Endometrium (tissue), 2 donors: Measurements from ENCODE around the gene CUL1.

Experiments
- FAIRE-seq: peaks from 2 replicates; lab custom pipeline; 2012; peaks lifted over from hg19 to GRCh38; lab: Jason Lieb, UNC
- donor health status: control.
- donor health status: control.

Gene CUL1

DNA sequence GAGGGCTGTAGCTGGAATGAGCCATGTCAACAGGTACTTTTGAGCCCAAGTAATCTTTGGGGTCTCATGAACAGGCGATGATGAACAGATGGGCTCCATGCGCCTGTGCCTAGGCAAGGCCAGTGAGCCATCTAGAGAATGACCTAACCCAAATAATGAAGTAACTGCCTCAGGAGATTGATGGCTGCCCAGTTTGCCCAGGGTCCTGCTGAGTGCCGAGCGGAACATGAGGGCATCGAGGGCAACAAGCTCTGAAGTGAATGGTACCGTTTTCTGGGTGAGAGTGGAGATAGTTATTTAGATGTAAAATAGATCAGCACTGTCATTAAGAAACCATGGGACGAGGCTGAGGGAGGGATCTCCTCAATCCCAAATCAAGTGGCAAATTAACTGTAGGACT lies 107.5 kb downstream of the CUL1 start:
- FAIRE-seq: no peak

DNA sequence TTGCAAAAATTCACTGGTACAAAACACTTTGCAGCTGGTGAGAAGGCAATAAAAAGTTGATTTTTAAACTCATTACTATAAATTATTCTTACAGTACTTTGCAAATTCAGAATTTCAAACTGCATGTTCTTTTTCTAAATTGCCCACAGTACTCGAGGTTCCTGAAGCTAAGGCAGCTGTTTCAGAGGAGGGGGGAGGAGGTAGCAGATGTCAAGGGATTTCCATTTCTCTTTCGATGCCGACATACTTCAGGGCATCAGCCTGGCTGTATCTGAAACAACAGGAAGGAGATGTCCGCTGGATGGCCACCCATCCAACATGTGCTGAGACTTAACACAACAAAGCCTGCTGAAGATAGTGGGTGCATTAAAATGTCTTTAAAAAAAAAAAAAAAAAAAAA lies 108.7 kb downstream of the CUL1 start:
- no peak for FAIRE-seq

DNA sequence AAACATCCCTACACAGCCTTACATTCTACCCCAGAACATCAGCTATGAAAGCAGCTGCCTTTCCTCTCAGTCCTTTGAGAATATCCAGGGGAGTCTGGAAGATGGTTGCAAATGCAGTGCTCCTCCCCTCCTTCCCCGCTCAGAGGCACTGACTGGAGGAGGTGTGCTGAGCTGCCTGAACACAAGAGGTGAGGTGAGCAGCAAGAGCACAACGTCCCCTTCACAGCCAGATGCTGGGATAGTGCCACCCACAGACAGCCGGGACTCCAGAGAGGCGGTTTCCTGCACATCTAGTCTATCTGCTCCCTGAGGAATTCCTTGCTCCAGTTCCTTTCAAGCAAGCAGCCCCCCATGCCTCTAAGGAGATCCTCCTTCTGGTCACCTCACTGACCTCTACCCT lies 111.2 kb downstream of the CUL1 start:
- FAIRE-seq: no peak

DNA sequence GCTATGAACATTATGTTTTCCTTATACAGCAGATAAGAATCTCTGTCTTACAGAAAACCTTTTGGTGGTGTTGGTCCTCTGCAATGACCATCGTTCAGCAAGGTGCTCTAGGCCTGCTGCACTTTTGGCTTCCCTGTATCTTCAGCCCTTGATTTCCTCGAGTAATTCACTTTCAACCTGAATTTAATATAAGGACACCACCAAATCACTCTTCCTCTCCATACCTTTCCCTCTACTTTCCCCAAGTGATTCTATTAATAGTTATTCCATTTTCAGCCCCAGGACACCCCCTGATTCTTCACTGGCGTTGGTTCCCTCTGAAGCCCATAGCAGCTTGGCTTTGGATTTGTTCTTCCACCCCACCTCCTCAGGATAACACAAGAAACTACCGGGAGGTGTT lies 113.2 kb downstream of the CUL1 start:
- no peak for FAIRE-seq

DNA sequence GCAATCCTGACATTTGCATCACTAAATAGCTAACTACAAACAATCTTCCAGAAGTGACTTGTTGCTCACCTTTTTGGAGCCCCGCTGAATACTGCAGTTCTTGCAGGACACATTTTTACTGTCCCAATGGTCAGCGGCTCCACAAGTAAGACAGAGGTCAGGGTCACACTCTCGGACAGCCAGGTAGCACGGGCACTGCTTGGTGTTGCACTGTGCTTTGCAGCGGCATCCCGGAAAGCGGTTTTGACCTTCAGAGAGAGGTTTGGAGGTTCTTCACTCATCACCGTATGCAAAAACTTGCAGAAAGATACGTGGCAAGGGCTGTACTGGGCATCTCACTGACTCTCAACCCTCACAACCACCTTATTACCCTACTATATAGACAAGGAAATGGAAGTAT lies 115.2 kb downstream of the CUL1 start:
- FAIRE-seq: no peak

DNA sequence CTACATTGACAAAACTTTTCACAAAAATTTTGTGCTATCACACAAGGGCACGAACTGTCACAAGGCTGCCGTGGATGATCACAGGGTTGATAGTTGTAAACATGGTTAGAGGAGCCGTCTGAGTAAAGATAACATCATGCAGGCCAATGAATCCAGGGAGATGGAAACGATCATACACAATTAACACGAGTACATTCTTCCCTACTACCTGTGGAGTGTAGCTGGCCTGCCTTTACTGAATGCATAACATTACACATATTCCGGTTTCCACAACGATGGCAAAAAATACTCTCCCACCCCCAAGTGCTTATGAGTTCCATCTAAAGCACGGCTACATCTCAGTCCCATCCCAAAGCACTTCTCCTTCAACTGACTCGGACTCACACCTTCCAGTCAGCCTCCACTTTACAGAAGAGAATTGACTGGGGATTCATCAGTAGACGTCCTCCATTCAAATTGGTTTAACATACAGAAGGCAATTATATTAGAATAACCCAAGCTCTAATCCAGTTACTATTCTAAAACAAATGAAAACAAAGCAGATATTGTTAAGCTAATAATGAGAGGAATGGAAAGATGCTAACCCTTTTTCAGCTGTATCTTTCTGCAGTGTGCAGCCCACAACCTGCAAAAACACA lies 116.3 kb downstream of the CUL1 start:
- FAIRE-seq: no peak

DNA sequence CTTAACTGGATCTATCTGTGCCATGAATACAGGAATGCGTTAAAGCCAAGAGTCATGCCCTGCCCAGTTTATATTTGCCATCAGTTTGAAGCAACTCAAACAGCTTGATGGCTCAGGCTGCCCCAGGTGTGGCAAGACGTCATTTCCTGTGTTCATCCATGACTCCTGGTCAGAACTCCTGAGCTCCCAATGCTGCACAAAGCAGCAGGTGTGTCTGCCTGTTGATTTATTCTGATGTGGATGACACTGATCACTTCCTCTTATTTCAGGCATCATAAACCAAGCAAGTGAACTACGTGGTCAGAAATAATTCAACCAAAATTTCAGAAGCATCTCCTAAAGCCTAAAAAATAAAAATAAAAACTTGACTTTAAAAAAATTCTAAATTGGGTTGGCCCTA lies 116.9 kb downstream of the CUL1 start:
- no peak for FAIRE-seq

DNA sequence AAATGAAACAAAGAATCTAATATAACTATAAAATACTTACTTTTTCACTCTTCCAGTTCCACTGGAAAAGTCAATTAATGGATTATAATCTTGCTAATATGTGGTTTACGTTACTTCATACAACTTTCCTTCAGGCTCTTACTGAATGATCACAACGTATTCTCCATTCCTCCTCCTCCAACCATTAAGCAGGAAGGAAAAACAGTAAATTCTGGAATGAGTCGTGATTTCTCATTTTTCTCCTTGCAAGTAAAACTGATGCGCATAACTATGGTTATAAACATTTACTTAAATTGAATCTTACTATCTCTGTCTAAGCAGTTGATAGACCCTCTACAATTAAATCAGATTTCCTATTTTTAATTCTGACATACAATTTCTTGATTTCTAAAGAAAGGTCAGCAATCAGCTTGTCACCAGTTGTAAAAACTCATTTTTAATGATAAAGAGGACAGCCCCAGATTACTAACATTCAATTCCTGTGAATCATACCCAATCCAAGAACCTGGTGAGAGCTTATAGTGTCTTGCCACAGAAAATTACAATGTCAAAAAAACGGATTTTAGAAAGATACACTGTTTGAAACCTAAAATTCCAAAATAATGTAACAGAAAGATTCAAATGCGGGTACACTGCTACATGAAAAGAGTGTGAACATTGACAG lies 121.1 kb downstream of the CUL1 start:
- no peak for FAIRE-seq

DNA sequence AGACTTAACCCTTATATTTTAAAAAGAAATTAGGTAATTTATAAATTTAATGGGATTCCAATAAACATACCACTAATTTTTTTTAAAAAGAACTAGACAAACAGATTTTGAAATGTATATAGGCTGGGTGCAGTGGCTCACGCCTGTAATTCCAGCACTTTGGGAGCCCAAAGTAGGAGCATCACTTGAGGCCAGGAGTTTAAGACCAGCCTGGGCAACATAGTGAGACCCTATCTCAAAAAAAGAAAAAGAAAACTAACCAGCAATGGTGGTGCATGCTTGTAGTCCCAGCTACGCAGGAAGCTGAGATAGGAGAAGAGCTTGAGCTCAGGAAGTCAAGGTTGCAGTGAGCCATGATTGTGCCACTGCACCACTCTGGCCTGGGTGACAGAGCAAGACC lies 122.7 kb downstream of the CUL1 start:
- no peak for FAIRE-seq

DNA sequence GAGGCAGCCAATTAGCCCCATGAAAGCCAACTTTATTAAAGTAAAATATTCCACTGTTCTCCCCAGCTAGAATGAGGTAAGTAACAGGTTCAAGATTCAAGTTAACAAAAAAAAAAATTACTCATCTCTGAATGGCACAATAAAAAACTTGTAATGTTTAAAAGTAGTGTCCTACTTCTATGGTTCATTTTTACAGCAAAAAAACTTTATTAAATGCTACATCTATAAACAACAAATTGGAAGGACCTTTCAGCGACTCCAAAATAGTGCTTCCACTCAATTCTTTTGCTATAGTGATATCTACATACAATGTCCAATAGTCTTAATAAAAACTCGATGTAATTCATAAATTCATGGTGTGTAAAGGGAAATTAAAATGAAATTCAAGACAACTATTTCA lies 126.2 kb downstream of the CUL1 start:
- no peak for FAIRE-seq

DNA sequence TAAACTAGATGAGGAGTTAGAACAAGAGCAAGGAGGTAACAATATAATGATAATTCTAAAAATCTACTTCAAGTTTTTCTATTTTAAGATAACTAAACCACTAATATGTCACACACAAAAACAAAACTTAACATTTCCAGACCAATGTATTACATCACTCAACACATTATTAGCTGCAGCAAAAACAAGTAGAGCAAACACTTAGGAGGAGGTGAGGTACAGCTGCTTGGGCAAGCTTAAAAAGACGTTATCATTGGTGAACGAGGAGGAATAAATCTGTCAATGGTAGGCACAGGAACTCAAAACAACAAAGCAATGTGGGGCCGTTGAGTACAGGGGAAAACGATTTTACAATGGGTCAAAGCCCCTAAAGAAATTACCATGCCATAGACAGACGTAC lies 126.6 kb downstream of the CUL1 start:
- no peak for FAIRE-seq

DNA sequence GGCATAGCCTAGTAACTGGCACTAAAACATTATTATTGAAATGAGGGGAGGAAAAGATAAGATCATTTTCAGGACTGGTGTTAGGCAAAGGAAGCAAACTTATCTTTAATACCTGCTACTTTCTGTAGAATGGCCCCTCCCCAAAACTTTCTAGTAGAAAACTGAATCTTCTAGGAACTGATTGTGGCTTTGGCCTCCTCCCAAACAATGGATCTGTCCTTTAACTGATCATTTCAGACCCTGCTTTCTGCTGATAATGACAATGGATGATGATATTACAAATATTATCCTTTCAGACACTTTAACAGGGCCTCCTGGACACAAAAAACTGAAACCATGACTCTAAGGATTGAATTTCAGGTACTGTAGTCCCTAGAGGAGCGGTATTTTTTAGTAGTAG lies 130.3 kb downstream of the CUL1 start:
- no peak for FAIRE-seq

DNA sequence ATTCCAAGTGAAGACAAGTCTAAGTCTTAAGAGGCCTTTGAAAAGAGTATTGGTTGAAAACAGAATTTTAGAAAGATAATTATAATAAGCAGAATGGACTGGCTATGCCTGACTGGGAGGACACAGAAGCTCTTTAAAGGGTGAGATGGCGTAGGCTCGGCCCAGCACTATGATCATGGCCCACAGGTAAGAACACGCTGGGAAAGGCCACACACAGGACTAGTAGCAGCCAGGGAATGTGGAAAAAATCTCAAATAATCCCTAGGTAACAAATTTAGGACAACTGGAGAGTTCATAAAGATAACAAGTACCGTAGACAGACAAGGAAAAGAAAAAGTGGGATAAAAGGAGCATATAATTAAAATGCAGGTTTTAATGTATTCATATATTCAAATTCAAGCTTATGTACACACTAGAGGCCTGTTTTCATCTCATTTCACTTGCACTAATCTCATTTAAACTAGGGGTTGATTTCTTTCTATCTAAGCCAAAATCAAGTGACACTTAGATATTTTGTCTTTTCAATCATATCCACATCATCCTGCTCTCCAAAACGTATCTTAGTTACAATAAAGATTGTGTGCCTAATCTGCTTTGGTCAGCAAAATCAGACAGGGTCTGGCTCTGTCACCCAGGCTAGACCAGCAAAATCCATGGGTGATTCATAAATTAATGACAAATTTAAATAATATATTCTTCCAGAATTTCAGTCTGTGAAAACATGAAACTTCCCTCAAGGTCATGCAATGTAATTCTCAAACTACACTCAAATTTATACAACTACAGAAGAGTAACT lies 132.4 kb downstream of the CUL1 start:
- FAIRE-seq: no peak

DNA sequence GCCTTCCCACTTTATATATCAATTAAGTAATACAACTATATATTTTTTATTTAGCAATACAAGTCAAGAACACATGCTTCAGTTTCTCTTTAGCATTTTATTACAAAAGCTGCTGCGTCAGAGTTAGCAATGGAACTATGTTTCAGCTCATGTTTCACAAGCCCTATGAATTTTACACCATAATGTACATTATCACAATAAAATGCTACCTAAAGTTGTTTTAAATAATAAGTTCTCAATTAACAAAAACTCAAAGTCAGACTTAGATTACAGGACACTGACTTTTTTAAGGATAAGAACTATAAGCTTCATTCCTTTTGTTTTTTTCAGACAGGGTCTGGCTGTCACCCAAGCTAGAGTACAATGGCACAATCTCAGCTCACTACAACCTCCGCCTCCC lies 133.1 kb downstream of the CUL1 start:
- FAIRE-seq: no peak

DNA sequence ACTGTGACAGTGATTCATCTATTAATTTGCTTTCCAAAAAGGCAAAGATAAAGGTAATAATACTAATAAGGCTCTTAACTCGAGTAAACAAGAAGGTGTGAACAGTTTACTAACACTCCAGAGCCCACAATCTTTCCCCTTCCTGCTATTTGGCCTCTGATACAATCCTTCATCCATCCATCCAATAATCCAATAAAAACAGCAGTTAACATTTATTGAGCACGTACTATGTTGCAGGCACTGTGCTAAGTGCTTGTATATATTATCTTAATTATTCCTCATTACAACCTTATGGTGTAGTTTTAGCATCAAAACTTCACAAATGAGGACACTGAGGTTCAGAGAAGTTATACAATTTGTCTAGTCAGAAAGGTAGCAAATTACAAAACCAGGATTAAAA lies 135.9 kb downstream of the CUL1 start:
- FAIRE-seq: no peak

DNA sequence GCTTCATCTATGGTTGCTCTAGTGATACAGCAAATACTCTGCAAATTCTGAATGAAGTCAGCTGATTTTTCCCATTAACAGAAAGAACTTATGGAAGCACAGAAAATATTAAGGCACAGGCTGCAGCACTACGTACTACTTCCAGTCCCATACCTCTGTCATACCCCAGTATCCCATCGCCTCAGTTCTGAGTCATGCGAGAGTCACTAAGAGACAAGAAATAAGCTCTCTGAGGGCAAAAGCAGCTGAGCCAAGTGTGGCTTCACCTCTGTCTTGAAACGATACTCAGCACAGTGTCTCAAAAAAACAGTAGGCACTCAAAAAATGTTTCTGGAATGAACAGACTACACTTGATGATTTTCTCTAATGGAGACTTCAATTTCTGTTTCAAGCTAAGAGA lies 137.2 kb downstream of the CUL1 start:
- no peak for FAIRE-seq

DNA sequence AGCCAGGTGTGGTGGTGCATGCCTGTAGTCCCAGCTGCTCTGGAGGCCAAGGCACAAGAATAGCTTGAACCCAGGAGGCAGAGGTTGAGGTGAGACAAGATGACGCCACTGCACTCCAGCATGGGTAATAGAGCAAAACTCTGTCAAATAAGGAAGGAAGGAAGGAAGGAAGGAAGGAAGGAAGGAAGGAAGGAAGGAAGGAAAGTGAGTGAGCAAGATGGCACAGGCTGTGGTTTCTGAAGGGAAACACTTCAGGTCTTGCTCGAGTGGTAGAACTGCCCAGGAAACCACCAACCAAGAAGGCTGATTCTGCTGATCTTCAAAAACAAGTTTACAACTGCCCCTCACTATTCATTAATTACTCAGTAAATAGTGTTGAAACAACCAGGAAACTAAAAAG lies 140.2 kb downstream of the CUL1 start:
- no peak for FAIRE-seq

DNA sequence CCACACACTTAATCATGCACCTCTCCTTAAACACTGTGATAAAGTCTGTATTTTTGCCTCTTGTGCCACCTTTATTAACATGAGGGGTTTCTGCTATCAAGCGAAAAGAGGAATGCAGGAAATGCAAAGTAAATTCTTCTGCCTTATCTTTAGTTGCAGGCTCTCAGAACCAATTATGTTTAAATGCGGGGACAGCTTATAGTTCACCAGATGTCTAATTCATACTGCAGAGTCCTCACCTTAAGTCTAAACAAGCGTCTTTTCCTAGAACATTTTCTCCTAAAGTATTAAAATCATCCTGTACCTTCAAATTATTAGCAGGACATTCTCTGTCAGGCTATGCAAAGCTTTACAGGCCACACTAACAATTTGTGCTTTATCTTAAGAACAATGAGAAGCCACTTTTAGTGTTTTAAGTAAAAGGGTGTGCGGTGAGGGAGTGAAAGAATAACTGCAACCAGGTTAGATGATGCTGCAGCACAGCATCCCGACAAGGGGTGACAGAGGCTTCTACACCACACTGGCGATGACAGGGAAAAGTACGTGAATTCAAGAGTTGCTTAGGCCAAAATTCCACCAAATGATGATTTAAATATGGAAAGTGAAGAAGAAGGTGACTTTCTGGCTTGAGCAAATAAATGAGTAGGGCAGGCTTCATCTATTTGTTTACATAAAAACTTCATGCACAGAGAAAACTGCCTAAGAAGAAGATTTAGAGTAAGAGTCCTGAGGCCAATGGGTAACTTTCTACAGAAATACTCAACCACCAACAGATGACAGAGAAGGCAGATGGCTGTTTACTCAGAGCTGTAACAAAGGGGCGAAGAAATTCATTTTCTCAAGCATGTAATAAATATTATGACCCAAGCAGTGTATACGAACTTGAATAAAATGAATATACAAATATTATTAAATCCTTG lies 149.4 kb downstream of the CUL1 start:
- FAIRE-seq: no peak

DNA sequence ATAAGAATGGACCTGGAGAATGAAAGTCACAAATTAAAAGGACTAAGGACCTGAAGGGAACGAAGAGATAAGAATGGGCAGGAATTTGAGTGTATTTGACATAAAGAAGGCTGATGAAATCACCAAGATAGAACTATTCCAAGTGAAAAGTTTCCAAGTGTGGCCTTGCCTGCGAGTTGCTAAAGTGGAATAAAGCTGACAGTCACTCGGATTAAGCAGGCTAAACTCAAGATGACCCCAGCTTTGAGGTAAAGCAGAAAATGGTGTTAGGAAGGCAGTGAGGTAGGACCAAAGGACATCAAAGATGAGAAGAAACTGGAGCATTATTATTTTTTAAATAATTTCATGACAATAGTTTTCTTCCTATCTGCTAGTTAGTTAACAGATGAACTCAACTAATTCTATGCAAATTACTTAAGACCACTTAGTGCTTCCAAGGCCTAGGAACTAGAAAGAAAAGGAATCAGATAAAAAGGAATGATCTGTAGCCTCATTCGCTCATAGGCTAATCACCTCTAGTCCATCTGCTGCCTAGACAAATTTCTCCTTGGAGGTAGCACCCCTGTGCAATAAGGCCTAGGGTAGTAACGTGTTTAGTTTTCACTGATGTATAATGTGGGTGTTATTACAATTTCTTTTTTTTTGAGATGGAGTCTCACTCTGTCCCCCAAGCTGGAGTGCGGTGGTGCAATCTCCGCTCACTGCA lies 150.8 kb downstream of the CUL1 start:
- no peak for FAIRE-seq

DNA sequence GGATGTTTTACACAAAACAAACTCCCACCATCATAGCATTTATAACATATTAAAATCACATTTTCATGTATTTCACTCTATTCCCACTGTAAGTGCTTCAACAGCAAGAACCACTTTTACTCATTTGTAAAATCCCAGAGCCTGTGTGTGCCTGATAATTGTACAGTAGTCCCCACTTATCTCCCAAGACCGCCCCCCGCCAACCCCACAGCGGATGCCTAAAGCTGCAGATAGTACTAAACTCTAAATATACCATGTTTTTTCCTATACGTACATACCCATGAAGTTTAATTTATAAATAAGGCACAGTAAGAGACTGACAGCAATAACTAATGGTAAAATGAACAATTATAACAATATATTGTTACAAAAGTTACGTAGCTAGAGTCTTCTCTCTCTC lies 151.9 kb downstream of the CUL1 start:
- FAIRE-seq: no peak
